GM19455 (cell line): ENCODE results near the gene ADAMTSL4.
"Not testable (repeated sequence)": the region's sequence is repeated elsewhere in the genome, so short reads cannot be mapped to it uniquely, and the experiment has no call there.

ENCODE experiments used
- ATAC-seq: cut with Tn5 transposase; IDR thresholded peaks from one replicate; pipeline ENCODE4 v1.9.1; 2021; ENCODE audit not compliant: unreplicated experiment

The ADAMTSL4 gene

GRCh38 chr1:150579945-150580642 is 30.9 kb downstream of the ADAMTSL4 start:
- no peak for ATAC-seq

DNA sequence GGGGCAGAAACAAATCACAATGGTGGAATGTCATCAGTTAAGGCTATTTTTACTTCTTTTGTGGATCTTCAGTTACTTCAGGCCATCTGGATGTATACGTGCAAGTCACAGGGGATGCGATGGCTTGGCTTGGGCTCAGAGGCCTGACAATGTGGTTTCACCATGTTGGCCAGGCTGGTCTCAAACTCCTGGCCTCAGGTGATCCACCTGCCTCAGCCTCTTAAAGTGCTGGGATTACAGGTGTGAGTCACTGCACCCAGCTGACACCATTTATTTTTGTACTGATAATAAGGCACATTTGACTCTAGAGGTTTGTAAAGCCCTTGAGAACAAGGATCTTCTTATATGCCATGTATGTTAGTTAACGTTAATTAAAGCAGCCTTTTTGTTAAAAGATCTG is 31.8 kb downstream of the ADAMTSL4 start:
- ATAC-seq = not testable (repeated sequence)

GRCh38 chr1:150581437-150581836 is 32.2 kb downstream of the ADAMTSL4 start:
- ATAC-seq = not testable (repeated sequence)

GRCh38 chr1:150581962-150582361 is 32.8 kb downstream of the ADAMTSL4 start:
- ATAC-seq = not testable (repeated sequence)

GRCh38 chr1:150582371-150582770 is 33.2 kb downstream of the ADAMTSL4 start:
- ATAC-seq = no peak

GRCh38 chr1:150596095-150596892 is 47.1 kb downstream of the ADAMTSL4 start:
- no peak for ATAC-seq

DNA sequence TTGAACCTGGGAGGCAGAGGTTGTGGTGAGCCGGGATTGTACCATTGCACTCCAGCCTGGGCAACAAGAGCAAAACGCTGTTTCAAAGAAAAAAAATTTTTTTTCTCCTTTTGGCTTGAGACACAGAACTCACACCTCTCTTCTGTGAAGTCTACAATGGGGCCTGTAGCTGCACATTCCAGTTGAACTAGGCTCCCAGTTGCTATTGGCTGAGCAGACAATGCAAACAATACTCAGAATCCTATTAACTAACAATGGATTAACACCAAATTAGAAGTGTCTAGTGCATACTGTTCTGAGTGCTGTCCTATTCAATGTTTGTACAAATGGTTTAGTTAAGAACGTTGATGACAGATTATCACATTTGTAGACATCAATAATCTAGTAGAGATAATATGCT is 47.8 kb downstream of the ADAMTSL4 start:
- no peak for ATAC-seq

DNA sequence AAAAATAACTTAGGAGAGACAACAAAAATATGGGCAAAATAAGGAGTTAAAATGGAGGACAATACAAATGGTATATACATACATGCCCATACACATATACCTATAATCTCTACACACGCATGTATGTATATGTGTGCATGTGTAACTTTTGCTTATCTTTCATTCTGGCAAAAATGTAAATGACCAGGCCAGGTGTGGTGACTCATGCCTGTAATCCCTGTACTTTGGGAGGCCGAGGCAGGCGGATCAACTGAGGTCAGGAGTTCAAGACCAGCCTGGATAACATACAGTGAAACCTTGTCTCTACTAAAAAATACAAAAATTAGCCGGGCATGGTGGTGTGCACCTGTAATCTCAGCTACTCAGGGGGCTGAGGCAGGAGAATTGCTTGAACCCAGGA is 49.1 kb downstream of the ADAMTSL4 start:
- ATAC-seq = not testable (repeated sequence)

- ATAC-seq = no peak
Measured at GRCh38 chr1:150601540-150601939, 52.3 kb downstream of the ADAMTSL4 start.

GRCh38 chr1:150602372-150602771 is 53.2 kb downstream of the ADAMTSL4 start:
- not testable (repeated sequence) for ATAC-seq

- ATAC-seq = no peak
Measured at GRCh38 chr1:150603711-150604110, 54.5 kb downstream of the ADAMTSL4 start.

DNA sequence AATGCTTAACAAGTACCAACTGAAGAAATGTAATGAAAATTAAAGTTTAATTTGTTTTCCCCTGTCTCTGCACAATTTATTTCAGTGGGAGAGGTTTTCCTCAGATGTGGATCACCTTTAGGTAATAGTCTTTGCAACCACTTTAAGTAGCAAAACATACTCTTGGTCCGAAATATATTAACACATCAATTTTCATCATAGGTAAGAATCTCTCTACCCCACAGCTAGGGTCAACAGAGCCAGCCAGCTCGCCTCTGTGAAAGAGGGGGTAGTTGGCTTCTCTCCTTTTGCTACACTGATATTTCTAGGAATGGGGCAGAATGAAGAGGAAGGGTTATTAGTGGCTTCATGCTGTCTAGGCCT is 55.0 kb downstream of the ADAMTSL4 start:
- ATAC-seq = no peak

DNA sequence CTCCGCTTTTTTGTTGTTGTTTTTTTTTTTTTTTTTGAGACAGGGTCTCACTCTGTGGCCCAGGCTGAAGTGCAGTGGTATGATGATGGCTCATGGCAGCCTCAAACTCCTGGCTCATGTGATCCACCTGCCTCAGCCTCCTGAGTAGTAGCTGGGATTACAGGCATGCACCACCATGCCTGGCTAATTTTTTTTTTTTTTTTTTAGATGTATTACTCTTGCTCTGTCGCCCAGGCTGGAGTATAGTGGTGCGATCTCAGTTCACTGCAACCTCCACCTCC is 56.2 kb downstream of the ADAMTSL4 start:
- not testable (repeated sequence) for ATAC-seq

GRCh38 chr1:150606463-150607142 is 57.4 kb downstream of the ADAMTSL4 start:
- ATAC-seq = no peak

DNA sequence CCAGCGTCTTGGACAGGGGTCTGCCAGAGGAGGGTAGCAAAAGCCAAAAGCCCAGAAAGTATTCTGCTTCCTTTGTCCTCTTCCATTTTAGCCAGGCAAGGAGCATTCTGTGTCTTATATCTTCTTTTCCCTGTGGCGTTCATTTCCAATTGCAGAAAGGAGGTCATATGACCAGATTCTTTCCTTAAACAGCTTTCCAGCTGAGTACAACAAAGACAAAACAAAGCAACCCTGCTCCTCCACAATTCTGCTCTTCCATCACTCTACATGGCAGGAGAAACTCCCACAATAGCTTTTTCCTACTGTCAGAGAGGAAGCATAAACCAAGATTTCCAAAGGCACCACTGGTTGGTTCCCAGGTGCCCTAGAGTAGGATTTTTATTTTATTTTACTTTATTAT is 60.5 kb downstream of the ADAMTSL4 start:
- no peak for ATAC-seq
